Measurements from ENCODE around the gene POLR3H. TPM values are rescaled to one million over a fixed set of nuclear protein-coding genes. Genes with fewer than 3 reads are reported as not detected.

The POLR3H gene
- total RNA-seq, 1 donor from 2014 or later: 24.6 TPM

GRCh38 chr22:41491374-41492100 is 52.7 kb downstream of the POLR3H start:
- Mint-ChIP-seq H3K4me1 (ENCODE audit: low read depth, unreplicated experiment) (peaks cover 20% of the 10 kb centered on the region), H3K27me3 (ENCODE audit: unreplicated experiment) (peaks cover 5% of the 10 kb centered on the region), H3K27ac (ENCODE audit: unreplicated experiment) (no peak overlapping the region), H3K4me3 (ENCODE audit: unreplicated experiment) (no peak overlapping the region), H3K9me3 (ENCODE audit: unreplicated experiment) (no peaks in the 10 kb centered on the region), H3K36me3 (ENCODE audit: unreplicated experiment) (no peaks in the 10 kb centered on the region)
- TF ChIP-seq CTCF (IDR thresholded peaks at IDR 0.05; ENCODE audit: partially characterized antibody, unreplicated experiment): no peak
- no peak for DNase-seq

GRCh38 chr22:41488596-41489385 is 55.5 kb downstream of the POLR3H start:
- H3K4me3 Mint-ChIP-seq (ENCODE audit: unreplicated experiment): no peak overlapping the region
- H3K27me3 Mint-ChIP-seq (ENCODE audit: unreplicated experiment): peaks cover 5% of the 10 kb centered on the region
- H3K36me3 Mint-ChIP-seq (ENCODE audit: unreplicated experiment): no peaks in the 10 kb centered on the region
- no peak for DNase-seq
- H3K27ac Mint-ChIP-seq (ENCODE audit: unreplicated experiment): no peak overlapping the region
- TF ChIP-seq CTCF (IDR thresholded peaks at IDR 0.05; ENCODE audit: partially characterized antibody, unreplicated experiment): no peak
- H3K4me1 Mint-ChIP-seq (ENCODE audit: low read depth, unreplicated experiment): peaks cover 23% of the 10 kb centered on the region
- H3K9me3 Mint-ChIP-seq (ENCODE audit: unreplicated experiment): peaks cover 1% of the 10 kb centered on the region

- Mint-ChIP-seq H3K27me3 (ENCODE audit: unreplicated experiment) (peaks cover 5% of the 10 kb centered on the region), H3K9me3 (ENCODE audit: unreplicated experiment) (peaks cover 1% of the 10 kb centered on the region), H3K27ac (ENCODE audit: unreplicated experiment) (no peak overlapping the region), H3K36me3 (ENCODE audit: unreplicated experiment) (no peaks in the 10 kb centered on the region), H3K4me1 (ENCODE audit: low read depth, unreplicated experiment) (peaks cover 23% of the 10 kb centered on the region), H3K4me3 (ENCODE audit: unreplicated experiment) (no peak overlapping the region)
- no peak for TF ChIP-seq CTCF (IDR thresholded peaks at IDR 0.05; ENCODE audit: partially characterized antibody, unreplicated experiment)
- DNase-seq: no peak
These were observed 56.2 kb downstream of the POLR3H start for GRCh38 chr22:41488076-41488475.

- peaks cover 29% of the 10 kb centered on the region for H3K4me1 Mint-ChIP-seq (ENCODE audit: low read depth, unreplicated experiment)
- peak overlapping the region; percentile 35 for H3K4me3 Mint-ChIP-seq (ENCODE audit: unreplicated experiment)
These were observed 57.0 kb downstream of the POLR3H start for GRCh38 chr22:41487037-41487935.

More at GRCh38 chr22:41487037-41487935, 57.0 kb downstream of the POLR3H start:
- no peak for DNase-seq
- peaks cover 1% of the 10 kb centered on the region for H3K9me3 Mint-ChIP-seq (ENCODE audit: unreplicated experiment)
- H3K27me3 Mint-ChIP-seq (ENCODE audit: unreplicated experiment): peaks cover 5% of the 10 kb centered on the region
- no peaks in the 10 kb centered on the region for H3K36me3 Mint-ChIP-seq (ENCODE audit: unreplicated experiment)
- TF ChIP-seq CTCF (IDR thresholded peaks at IDR 0.05; ENCODE audit: partially characterized antibody, unreplicated experiment): no peak
- peak overlapping the region; percentile 19 for H3K27ac Mint-ChIP-seq (ENCODE audit: unreplicated experiment)
